Smooth muscle cell (in vitro differentiated cells): Measurements from ENCODE around the gene ZNF185. TPM values are rescaled to one million over a fixed set of nuclear protein-coding genes. Genes with fewer than 3 reads are reported as not detected.

Experiments
- DNase-seq: peaks from one replicate; lab custom pipeline; 2025; ENCODE audit not compliant: unreplicated experiment; lab: John Stamatoyannopoulos, UW
- H2AFZ ChIP-seq: fragments of 200-600 bp; sonication (generic); 2 replicates; pipeline ENCODE4 v1.6.0; 2016; ENCODE audit warnings: antibody characterized with exemption, low read depth, mild to moderate bottlenecking
- H3F3A ChIP-seq: fragments of 200-600 bp; sonication (generic); 2 replicates; pipeline ENCODE4 v1.6.0; 2017; ENCODE audit warnings: antibody characterized with exemption, low read depth
- H3K27ac ChIP-seq: fragments of 200-600 bp; sonication (generic); 2 replicates; pipeline ENCODE4 v1.5.1; 2016; ENCODE audit warnings: low read depth, mild to moderate bottlenecking
- H3K27me3 ChIP-seq: fragments of 200-600 bp; sonication (generic); 2 replicates; pipeline ENCODE4 v1.6.1; 2016; ENCODE audit warnings: low read depth, mild to moderate bottlenecking
- H3K36me3 ChIP-seq: fragments of 200-600 bp; sonication (generic); 2 replicates; pipeline ENCODE4 v1.5.1; 2016; ENCODE audit warnings: low read depth
- H3K4me1 ChIP-seq: fragments of 200-600 bp; sonication (generic); 2 replicates; pipeline ENCODE4 v1.5.1; 2016; ENCODE audit warnings: low read depth
- H3K4me2 ChIP-seq: fragments of 200-600 bp; sonication (generic); 2 replicates; pipeline ENCODE4 v1.6.0; 2016; ENCODE audit warnings: mild to moderate bottlenecking
- H3K4me3 ChIP-seq: fragments of 200-600 bp; sonication (generic); 2 replicates; pipeline ENCODE4 v1.5.1; 2016; ENCODE audit warnings: mild to moderate bottlenecking
- H3K79me2 ChIP-seq: fragments of 200-600 bp; sonication (generic); 2 replicates; pipeline ENCODE4 v1.6.0; 2016; ENCODE audit warnings: low read depth, mild to moderate bottlenecking
- H3K9ac ChIP-seq: fragments of 200-600 bp; sonication (generic); 2 replicates; pipeline ENCODE4 v1.6.0; 2016; ENCODE audit warnings: low read depth
- H3K9me3 ChIP-seq: fragments of 200-600 bp; sonication (generic); replicated peaks from 2 replicates; pipeline ENCODE4 v1.5.1; 2016; ENCODE audit warnings: low read depth
- H4K20me1 ChIP-seq: fragments of 200-600 bp; sonication (generic); 2 replicates; pipeline ENCODE4 v1.6.0; 2016; ENCODE audit warnings: low read depth
- CTCF ChIP-seq: fragments of 200-600 bp; sonication (generic); IDR thresholded peaks from 2 replicates; pipeline ENCODE4 v1.5.1; 2017; ENCODE audit warnings: borderline replicate concordance, mild to moderate bottlenecking, antibody characterized with exemption; ENCODE audit not compliant: insufficient read depth, poor library complexity, severe bottlenecking
- WGBS: methylation state at CpG from one replicate; pipeline ENCODE4 v1.1.7; 2016; ENCODE audit warnings: low lambda C conversion rate; 5-methylcytosine and 5-hydroxymethylcytosine counted together
- polyA plus RNA-seq: library from polyadenylated mRNA; unstranded; fragments of >200 nt; fragmentation: Nextera tagmentation; extraction: Ambion mirVana; gene quantifications from 2 replicates; pipeline ENCODE4 v1.2.1, GENCODE V29; 2016
- total RNA-seq: library from RNA; depleted of rRNA; stranded (reverse); fragments of >200 nt; gene quantifications from 2 replicates; pipeline ENCODE4 v1.2.3, GENCODE V29; 2014

The ZNF185 gene
- total and polyA plus RNA-seq, 2 experiments from 2014 or later, result 7.2 to 12.3 TPM

GRCh38 chrX:152871260-152871659 lies 26.6 kb upstream of the ZNF185 start:
- Histone ChIP-seq H3K4me3 (no peak overlapping the region), H3K4me1 (no peaks in the 10 kb centered on the region), H3K9me3 (no peaks in the 10 kb centered on the region), H3F3A (no peaks in the 10 kb centered on the region), H3K79me2 (no peaks in the 10 kb centered on the region), H4K20me1 (no peaks in the 10 kb centered on the region), H2AFZ (no peak overlapping the region), H3K27ac (no peak overlapping the region), H3K27me3 (no peaks in the 10 kb centered on the region), H3K36me3 (no peaks in the 10 kb centered on the region), H3K9ac (no peak overlapping the region), H3K4me2 (no peak overlapping the region)
- no peak for DNase-seq
- TF ChIP-seq CTCF, result no peak
- 75% methylated on average over 9 of the region's 9 CpGs for WGBS

- no peak overlapping the region for H3K9ac ChIP-seq
- H3K36me3 ChIP-seq, result no peaks in the 10 kb centered on the region
- H3K79me2 ChIP-seq, result no peaks in the 10 kb centered on the region
- no peaks in the 10 kb centered on the region for H4K20me1 ChIP-seq
- H3K4me2 ChIP-seq, result no peak overlapping the region
- H3K9me3 ChIP-seq, result no peaks in the 10 kb centered on the region
- H3F3A ChIP-seq, result no peaks in the 10 kb centered on the region
- no peaks in the 10 kb centered on the region for H3K4me1 ChIP-seq
- H3K4me3 ChIP-seq, result no peak overlapping the region
- WGBS, result no CpG with 5 or more reads among the region's 2 CpGs
- TF ChIP-seq CTCF, result no peak
- no peak for DNase-seq
- H2AFZ ChIP-seq, result no peak overlapping the region
- H3K27ac ChIP-seq, result no peak overlapping the region
- H3K27me3 ChIP-seq, result no peaks in the 10 kb centered on the region
Measured at GRCh38 chrX:152872522-152872921, 25.3 kb upstream of the ZNF185 start.

GRCh38 chrX:152873361-152873760 lies 24.5 kb upstream of the ZNF185 start:
- H3K27me3 ChIP-seq, result no peaks in the 10 kb centered on the region
- no peaks in the 10 kb centered on the region for H3K36me3 ChIP-seq
- no peaks in the 10 kb centered on the region for H4K20me1 ChIP-seq
- H3K79me2 ChIP-seq, result no peaks in the 10 kb centered on the region
- H3K9ac ChIP-seq, result no peak overlapping the region
- no peak for DNase-seq
- TF ChIP-seq CTCF, result no peak
- no peak overlapping the region for H3K4me2 ChIP-seq
- 76% methylated on average over 2 of the region's 2 CpGs for WGBS
- no peaks in the 10 kb centered on the region for H3K9me3 ChIP-seq
- no peaks in the 10 kb centered on the region for H3F3A ChIP-seq
- H3K4me1 ChIP-seq, result no peaks in the 10 kb centered on the region
- H3K27ac ChIP-seq, result no peak overlapping the region
- H2AFZ ChIP-seq, result no peak overlapping the region
- H3K4me3 ChIP-seq, result no peak overlapping the region
